GM18502 (cell line): ENCODE measurements around the gene RASGEF1B.
"Not testable (repeated sequence)": the region's sequence is repeated elsewhere in the genome, so short reads cannot be mapped to it uniquely, and the experiment has no call there.

Source experiments
- ATAC-seq: cut with Tn5 transposase; IDR thresholded peaks from one replicate; pipeline ENCODE4 v1.9.1; 2021; ENCODE audit warnings: mild to moderate bottlenecking; ENCODE audit not compliant: unreplicated experiment, poor library complexity

The RASGEF1B gene

DNA sequence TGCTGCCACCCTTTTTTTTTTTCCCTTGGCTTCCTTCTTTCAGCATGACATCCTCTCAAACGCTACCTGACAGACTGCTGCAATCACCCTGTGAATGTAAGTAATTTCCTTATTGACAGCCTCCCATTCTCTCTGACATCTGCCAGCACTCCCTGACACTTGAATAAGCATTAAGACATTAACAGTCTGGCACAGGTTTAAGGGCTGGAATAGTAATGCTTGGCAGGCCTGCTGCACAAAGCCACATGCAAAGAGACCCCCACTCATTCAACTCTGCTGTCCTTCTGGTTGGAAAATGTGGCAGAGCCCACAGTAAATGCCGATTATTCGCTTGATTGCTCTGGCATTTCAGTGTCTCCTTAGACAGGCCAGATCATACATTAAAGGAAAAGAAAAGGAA lies 28.1 kb upstream of the RASGEF1B start:
- ATAC-seq: no peak

DNA sequence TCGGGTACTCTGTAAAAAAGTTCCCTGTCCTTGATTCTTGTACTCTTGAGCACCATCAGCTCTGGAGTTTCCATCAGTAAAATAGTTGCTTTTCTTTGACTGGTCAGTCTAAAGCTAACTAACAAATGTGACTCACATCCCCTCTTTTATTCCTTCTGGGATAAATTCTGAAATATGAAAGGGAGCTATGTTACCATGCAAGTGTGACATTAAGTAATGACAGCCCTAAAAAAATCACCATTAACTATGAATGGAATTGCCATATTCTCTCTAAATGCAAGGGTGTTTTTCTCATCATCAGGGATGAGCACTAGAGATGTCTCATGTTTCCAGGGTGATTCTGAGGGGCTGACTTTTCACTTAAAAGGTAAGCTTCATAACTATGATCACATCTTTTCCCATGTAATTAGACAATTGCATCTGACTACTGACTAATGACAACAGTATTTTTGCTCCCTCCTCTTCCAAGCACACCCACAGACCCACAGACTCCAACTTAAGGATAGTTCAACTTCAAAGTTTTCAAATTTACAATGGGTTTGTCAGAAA lies 26.9 kb upstream of the RASGEF1B start:
- no peak for ATAC-seq

DNA sequence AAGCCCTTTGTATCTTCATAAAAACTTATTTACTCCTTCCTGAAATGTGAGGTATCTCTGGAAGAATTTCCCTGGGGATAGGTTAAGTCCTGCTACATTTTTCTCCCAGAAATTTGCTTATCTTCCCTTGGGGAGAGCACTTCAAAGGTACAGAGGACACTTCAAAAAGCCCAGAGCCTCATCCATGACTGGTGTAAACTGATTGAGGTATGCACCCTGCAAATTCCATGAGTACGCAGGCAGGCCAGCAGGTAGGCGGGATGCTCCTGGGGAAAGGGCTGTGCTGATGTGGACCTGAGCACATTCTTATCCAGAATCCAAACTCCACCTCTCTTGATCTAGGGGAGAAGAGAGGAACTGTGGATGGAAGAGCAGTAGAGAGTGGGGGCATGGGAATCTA lies 26.3 kb upstream of the RASGEF1B start:
- no peak for ATAC-seq

DNA sequence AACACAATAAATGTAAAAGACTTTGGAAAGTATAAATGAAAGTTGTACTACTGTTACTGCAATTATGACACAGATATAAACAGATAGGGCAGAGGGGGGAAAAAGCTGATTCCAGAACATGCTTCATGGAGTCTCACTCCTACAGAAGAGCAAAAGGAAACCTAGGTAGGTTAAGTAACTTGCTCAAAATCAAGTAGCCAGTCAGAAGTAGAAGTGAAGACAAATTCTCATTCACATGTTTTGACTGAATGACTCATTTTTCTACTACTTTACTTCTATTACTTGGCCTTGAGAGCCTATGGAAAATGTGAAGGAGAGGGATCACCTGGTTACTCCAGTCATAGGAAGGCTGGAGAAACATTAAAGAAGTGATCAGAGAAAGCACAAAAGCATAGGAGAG lies 23.6 kb upstream of the RASGEF1B start:
- ATAC-seq: no peak

DNA sequence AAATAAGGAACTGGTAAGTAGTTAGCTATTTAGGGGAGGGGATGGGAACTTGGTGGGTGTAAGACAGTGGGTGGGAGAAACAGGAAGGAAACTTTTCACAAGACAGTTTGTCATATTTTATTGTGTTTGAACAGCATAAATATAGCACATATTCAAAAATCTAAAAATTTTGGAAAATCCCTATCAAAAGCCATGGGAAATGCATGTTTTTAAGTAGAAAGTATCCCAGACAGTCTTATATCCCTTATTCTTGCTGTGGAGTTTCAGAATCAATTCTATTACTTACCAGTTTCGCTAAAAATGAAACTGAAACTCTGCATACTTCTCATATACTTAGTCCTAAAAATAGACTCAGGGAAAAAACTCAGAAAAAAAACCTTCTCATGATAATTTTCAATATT lies 22.3 kb upstream of the RASGEF1B start:
- peak; percentile 83 for ATAC-seq

DNA sequence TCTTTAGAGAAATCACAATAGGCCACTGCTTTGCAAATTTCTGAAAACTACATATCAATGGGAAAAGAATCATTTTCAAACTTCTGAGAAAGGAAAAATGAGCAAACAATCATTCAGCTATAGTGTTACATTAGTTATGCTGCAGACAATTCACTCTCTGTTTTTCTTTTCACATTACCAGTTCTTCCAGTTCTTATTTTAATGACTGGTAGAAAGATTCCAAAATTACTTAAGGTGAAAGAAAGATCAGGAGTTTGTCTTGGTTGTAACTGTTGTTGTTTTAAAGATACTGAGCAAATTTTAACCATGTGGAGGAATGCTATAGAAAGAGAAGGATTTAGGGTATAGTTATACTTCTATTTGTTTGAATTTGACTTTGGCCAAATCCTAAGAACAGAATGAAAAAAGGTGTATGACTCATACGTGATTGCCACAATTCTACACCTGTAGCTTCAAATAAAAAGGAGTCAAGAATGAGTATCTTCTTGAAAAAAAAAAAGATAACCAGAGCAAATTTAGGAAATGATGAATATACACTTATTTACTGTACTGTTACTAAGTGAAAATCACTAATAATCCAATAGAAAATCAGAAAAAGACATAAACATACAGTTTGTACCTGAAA lies 21.0 kb upstream of the RASGEF1B start:
- no peak for ATAC-seq

DNA sequence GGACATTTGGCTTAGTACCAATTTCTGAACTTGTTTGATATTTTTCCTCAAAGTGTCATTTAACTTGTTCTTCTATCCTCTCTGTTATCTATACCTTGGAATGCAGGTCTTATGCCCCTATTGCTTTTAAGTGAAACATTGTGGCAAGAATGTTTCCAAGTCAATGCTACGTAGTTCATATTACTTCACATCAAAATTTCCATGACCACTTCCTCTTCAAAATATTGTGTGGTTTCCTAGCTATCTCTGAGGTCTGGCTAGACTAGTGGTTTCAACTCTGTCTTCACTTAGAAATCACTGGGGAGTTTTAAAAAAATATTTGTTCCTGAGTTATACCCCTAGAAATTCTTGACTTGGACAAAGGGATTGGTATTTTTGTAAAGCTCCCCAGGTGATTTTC lies 20.2 kb upstream of the RASGEF1B start:
- peak; percentile 57 for ATAC-seq

DNA sequence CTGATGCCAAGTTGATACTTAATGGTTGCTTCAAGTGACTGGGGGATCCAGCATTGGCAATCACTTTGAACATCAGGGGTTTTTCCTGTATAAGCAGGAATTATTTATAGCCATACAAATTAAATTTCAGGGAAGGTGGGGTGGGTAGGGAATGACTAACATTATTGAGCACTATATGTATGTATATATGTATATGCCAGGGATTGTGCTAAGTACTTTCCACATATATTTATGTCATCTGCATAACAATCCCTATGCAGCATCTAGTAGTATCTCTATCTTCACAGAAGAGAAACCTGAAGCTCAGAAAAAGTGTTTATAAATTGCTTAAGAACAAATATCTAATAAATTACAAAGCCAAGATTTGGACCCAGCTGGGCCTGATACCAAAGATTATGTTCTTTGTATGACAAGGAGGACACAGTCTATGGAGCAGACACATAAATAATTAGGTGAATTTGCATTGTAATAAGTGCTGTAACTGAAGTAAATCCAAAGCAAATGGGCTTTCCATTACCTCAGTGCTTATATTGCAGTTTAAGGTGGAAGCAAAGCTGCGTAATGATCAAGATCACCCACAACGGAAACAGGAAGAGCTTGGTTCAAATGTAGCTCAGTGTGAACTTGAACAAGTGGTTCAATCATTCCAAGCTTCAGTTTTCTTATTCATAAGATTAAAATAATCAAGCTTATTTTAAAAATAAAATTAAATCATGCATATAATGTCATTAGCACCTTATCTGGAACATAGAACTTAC lies 18.9 kb upstream of the RASGEF1B start:
- no peak for ATAC-seq

DNA sequence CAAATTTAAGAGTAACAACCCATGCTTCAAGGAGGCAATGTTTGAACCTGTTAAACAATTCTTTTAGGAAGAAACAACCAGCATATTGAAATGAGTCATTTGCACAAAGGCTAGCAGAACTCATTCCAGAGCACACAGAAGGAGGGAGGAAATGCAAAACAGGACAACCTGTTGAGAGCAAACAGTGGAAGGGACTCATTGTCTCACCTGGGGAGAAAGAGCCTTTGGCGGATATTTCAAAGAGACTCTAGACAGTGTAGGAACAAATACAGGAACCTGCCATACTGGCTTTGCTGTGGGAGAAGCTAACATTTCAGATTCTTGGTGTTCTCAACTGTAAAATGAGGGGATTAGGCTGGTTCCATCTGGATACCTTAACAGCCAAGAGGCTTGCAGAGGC lies 14.8 kb upstream of the RASGEF1B start:
- ATAC-seq: no peak

DNA sequence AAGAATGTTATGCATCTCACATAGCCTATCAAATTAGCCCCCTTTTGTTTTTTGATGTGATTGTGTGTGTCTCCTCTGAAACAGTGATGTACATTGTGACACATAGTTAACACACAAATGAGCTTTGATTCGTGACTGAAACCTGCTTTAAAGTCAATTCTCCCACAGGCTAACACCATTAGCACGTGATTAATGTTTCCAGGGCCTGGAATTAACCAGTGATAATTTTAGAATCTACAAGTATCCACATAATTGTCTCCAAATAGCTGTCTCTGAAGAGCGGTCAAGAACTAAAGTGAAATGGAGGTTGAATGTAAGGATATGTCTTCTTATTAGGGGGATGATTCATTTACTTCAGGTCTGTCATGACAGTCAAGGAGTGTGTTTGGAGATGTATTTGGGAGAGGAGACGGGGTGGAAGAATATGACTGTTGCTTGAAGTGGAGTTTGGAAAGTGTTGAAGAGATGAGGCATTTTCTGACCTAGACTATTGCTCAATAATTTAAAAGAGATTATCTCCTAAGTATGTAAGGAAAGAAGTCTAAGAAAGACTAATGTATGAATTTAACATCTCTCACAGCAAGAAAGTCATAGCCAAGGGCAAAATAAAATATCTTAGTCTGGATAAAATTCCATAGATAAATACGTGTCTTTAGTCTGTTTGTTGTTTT lies 13.7 kb upstream of the RASGEF1B start:
- ATAC-seq: no peak

DNA sequence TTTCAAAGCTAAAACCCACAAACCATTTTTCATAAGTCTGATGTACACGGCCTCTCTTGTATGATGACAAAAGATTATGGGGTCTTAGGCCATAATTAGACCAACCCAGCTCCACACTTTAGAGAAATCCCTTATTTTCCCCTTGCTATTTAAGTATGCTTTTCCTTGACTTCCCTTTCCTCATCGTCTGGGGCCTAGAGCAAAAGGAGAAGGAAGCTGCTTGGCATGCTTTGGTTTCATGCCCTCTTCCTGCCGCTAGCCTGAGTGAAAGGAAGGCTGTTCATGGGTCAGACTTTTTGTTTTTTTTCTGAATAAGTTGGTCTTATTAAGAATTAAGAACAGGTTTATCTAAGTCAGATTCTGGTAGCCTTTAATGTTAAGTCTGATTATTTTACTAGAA lies 10.6 kb upstream of the RASGEF1B start:
- ATAC-seq: no peak

DNA sequence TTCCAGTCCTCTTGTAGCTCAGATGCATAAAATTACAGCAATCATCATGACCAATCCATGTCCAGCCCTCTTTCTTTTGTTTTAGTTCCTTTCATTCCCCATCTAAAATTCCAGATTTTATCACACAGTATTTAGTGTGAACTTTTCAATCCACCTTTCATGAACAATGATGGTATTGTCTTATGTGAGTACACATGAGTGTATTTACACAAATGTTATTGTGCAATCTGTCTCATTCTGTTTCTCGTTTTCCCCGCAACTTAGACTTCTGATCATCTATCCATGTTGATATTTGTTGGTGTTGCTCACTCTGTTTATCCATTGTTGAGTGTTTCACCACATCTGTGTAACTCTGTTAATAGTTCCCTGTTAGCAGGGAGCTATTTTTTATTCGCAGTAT lies 9.4 kb upstream of the RASGEF1B start:
- ATAC-seq: no peak

DNA sequence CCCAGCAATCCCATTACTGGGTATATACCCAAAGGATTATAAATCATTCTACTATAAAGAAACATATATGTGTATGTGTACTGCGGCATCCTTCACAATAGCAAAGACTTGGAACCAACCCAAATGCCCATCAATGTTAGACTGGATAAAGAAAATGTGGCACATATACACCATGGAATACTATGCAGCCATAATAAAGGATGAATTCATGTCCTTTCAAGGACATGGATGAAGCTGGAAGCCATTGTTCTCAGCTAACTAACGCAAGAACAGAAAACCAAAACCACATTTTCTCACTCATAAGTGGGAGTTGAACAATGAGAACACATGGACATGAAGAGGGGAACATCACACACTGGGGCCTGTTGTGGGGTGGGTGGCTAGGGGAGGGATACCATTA lies 7.9 kb upstream of the RASGEF1B start:
- not testable (repeated sequence) for ATAC-seq

DNA sequence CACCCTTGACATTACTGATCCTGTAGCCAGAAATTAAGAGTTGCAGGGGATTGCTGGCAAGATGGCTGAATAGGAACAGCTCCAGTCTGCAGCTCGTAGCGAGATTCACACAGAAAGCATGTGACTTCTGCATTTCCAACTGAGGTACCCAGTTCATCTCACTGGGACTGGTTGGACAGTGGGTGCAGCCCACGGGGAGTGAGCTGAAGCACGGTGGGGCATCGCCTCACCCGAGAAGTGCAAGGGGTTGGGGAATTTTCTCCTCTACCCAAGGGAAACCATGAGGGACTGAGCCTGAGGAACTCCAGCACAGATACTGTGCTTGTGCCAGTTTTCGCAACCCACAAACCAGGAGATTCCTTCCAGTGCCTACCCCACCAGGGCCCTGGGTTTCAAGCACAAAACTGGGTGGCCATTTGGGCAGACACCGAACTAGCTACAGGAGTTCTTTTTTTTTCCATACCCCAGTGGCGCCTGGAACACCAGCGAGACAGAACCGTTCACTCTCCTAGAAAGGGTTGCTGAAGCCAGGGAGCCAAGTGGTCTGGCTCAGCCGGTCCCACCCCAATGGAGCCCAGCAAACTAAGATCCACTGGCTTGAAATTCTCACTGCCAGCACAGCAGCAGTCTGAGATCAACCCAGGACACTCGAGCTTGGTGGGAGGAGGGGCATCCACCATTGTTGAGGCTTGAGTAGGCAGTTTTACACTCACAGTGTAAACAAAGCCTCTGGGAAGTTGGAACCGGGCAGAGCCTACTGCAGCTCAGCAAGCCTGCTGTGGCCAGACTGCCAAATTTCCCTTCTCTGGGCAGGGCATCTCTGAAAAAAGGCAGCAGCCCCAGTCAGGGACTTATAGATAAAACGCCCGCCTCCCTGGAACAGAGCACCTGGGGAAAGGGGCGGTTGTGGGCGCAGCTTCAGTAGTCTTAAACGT lies 1.9 kb upstream of the RASGEF1B start:
- not testable (repeated sequence) for ATAC-seq

DNA sequence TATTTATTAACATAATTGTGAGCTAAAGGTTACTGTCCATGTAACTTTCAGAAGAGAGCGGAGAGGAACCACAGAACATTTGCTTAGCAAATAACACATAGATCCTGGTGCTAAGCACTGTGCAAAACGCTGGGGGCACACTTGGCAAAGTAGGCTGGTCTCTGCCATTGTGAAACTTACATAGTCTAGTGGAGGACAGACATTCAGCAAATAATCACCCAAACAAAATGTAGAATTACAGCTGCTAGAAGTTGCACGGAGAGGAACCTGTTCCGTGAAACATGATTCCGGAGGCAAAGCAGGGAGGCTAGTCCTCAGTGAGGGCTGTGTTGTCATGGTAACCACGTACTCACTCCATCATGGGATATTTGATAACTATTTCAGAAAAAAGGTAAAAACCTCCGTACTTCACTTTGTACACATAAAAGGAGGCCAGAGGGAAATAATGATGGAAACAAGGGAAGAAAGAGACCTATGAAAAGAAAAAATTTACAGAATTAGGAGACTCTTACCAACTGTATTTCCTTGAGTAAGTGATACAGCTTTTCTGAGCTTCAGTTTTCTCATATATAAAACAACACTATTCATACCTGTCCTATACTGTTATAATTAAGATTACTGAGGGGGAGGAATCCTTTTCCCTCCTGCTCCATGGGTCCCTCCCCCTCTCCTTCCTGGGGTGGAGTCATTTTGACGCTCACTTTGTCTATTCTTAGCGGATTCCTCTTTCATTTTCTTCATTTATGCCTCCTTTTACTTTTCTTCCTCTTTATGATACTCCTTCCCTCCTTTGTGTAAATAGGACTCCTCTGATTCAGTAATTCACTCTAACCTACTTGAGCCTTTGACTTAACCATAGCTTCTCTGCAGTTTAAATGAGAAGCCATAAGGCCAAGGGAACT lies 825 bp upstream of the RASGEF1B start:
- ATAC-seq: peak; percentile 66

DNA sequence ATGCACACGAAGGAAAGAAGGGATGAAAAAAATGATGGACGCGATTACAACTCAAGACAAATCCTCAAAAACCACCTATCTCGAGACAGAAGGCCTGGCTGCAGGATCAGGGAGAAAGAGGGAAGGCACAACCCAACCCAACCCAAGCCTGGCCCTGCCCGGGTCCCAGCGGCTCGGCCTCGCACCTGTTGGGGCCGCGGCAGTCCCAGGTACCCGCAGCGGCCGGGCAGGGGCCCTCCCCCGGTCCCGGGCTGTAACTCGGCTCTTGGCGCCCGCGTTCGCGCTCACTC lies 464 bp downstream of the RASGEF1B start:
- ATAC-seq: no peak

DNA sequence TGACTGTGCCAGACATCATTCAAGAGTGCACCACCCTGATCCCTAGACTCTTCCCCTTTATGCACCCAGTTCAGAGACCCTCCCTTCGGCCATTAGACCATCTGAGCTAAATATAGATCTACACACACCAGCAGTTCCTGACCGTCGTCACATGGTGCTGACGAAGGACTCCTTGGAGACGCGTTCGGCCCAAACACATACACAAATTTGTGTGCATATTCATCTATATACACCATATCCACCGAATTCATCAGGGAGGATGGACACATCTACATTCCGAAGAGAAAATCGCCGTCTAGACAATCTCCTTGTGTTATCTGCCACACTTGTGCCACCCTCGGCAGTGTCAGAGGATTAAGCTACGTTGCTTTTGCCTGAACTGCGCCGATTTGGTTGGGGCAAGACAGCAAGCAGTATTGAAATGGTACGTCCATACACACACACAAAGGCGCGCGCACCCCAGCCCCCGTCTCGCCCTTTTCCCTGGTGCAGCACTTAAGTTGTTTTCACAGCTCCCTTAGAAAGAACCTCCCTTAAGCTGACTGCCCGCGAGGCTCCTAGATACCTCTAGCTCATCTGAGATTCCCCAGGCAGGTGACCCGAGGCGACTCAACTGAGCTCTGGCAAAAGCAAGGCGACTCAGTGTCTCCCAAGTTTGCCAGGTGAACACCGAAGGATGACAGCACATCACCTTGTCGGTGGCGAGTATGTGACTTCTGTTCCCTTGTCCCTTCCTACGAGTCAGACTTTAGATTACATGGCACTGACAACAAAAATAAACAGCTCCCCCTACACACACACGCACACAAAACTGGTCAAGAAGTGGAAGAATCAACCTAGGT lies 1.0 kb downstream of the RASGEF1B start:
- ATAC-seq: no peak

DNA sequence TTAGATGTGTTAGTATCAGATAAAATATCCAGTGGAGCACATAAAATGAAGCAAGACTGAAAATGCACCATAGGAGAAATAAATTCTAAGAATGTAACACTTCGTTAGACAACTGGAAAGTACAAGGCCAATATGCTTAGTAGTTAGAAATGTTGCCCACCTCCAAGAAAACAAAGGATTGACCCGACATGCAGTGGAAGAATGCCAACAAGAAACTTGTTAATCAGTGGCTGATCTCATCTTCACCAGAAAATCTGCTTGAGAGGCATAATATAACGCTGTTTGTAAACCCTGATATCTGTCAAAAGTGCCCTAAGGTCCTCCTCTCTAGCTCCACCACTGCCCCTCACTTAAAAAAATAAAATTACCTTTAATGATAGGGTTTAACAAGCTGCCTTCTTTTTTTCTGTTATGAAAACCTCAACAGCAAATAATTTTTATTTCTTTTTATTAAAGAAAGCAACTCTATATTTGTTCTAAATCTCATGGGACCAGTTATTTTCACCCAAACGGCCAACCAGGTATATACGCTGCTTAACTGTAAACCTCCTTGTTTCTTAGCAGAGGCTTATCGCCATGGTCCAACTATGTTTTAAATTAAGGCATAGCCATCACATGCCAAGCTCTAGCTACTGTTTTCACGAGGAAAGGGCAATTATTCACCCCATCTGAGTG lies 1.8 kb downstream of the RASGEF1B start:
- no peak for ATAC-seq
